HUES64 (cell line): ENCODE data around the gene LRP3.
"Not testable (repeated sequence)": the region's sequence is repeated elsewhere in the genome, so short reads cannot be mapped to it uniquely, and the experiment has no call there.

Experiments
- H3K27ac ChIP-seq: 2 replicates; pipeline ENCODE4 v1.7.0; 2013; ENCODE audit warnings: low read depth, low read length, inconsistent platforms
- H3K27me3 ChIP-seq: 2 replicates; pipeline ENCODE4 v1.6.1; 2013; ENCODE audit warnings: mild to moderate bottlenecking, low read length; ENCODE audit not compliant: insufficient read depth
- H3K36me3 ChIP-seq: 2 replicates; pipeline ENCODE4 v1.6.1; 2013; ENCODE audit warnings: mild to moderate bottlenecking, low read length; ENCODE audit not compliant: insufficient read depth
- H3K4me1 ChIP-seq: 2 replicates; pipeline ENCODE4 v1.6.1; 2013; ENCODE audit warnings: mild to moderate bottlenecking, low read length, moderate library complexity; ENCODE audit not compliant: insufficient read depth
- H3K4me3 ChIP-seq: 2 replicates; pipeline ENCODE4 v1.5.1; 2013; ENCODE audit warnings: mild to moderate bottlenecking, low read length, moderate library complexity
- H3K9ac ChIP-seq: 2 replicates; pipeline ENCODE4 v1.6.1; 2013; ENCODE audit warnings: mild to moderate bottlenecking, low read depth, low read length
- H3K9me3 ChIP-seq: 2 replicates; pipeline ENCODE4 v1.6.1; 2013; ENCODE audit warnings: low read depth, low read length; ENCODE audit not compliant: insufficient read depth
- WGBS: fragments of 150-250, 120-280 bp; methylation state at CpG from one replicate; pipeline ENCODE4 v1.1.7; 2013; ENCODE audit warnings: missing lambda C conversion rate; 5-methylcytosine and 5-hydroxymethylcytosine counted together

Gene LRP3

GRCh38 chr19:33159893-33160292 lies 34.2 kb upstream of the LRP3 start:
- 92% methylated on average over 8 of the region's 8 CpGs for WGBS
- no peaks in the 10 kb centered on the region for H3K9me3 ChIP-seq
- no peaks in the 10 kb centered on the region for H3K27me3 ChIP-seq
- no peaks in the 10 kb centered on the region for H3K4me1 ChIP-seq
- H3K36me3 ChIP-seq = no peaks in the 10 kb centered on the region
- no peak overlapping the region for H3K27ac ChIP-seq
- no peak overlapping the region for H3K9ac ChIP-seq
- H3K4me3 ChIP-seq = no peak overlapping the region

- Histone ChIP-seq H3K4me1 (no peaks in the 10 kb centered on the region), H3K9me3 (no peaks in the 10 kb centered on the region), H3K27ac (no peak overlapping the region), H3K4me3 (no peak overlapping the region), H3K27me3 (no peaks in the 10 kb centered on the region), H3K9ac (no peak overlapping the region), H3K36me3 (no peaks in the 10 kb centered on the region)
- WGBS = 98% methylated on average over 4 of the region's 4 CpGs
These were observed 32.9 kb upstream of the LRP3 start for GRCh38 chr19:33161201-33161600.

GRCh38 chr19:33163481-33163880 lies 30.6 kb upstream of the LRP3 start:
- H3K4me1 ChIP-seq = no peaks in the 10 kb centered on the region
- no peak overlapping the region for H3K9ac ChIP-seq
- peaks cover 3% of the 10 kb centered on the region; the same call in 1 of the 2 replicates for H3K9me3 ChIP-seq
- WGBS = 92% methylated on average over 6 of the region's 6 CpGs
- H3K36me3 ChIP-seq = no peaks in the 10 kb centered on the region
- H3K27ac ChIP-seq = no peak overlapping the region
- no peaks in the 10 kb centered on the region for H3K27me3 ChIP-seq
- H3K4me3 ChIP-seq = no peak overlapping the region

- H3K9me3 ChIP-seq, H3K27ac ChIP-seq, H3K36me3 ChIP-seq, H3K27me3 ChIP-seq, H3K4me3 ChIP-seq, H3K4me1 ChIP-seq, H3K9ac ChIP-seq: not testable (repeated sequence)
- 74% methylated on average over 6 of the region's 6 CpGs for WGBS
These were observed 28.1 kb upstream of the LRP3 start for GRCh38 chr19:33166037-33166436.

GRCh38 chr19:33167438-33167837 lies 26.7 kb upstream of the LRP3 start:
- Histone ChIP-seq H3K9ac (no peak overlapping the region), H3K4me1 (no peaks in the 10 kb centered on the region), H3K9me3 (peaks cover 3% of the 10 kb centered on the region; the same call in 1 of the 2 replicates), H3K4me3 (no peak overlapping the region), H3K27ac (no peak overlapping the region), H3K36me3 (no peaks in the 10 kb centered on the region), H3K27me3 (no peaks in the 10 kb centered on the region)
- WGBS = 100% methylated on average over 1 of the region's 1 CpG

- H3K4me1 ChIP-seq = no peaks in the 10 kb centered on the region; the same call in 1 of the 2 replicates
- no peaks in the 10 kb centered on the region for H3K36me3 ChIP-seq
- peaks cover 3% of the 10 kb centered on the region; the same call in 1 of the 2 replicates for H3K9me3 ChIP-seq
- WGBS = 80% methylated on average over 1 of the region's 1 CpG
- H3K27ac ChIP-seq = no peak overlapping the region
- no peak overlapping the region for H3K9ac ChIP-seq
- H3K4me3 ChIP-seq = no peak overlapping the region
- H3K27me3 ChIP-seq = no peaks in the 10 kb centered on the region
These were observed 25.6 kb upstream of the LRP3 start for GRCh38 chr19:33168528-33168927.

GRCh38 chr19:33171222-33171795 lies 22.8 kb upstream of the LRP3 start:
- H3K4me1 ChIP-seq = no peaks in the 10 kb centered on the region; the same call in 1 of the 2 replicates
- H3K27me3 ChIP-seq = no peaks in the 10 kb centered on the region
- no peak overlapping the region for H3K27ac ChIP-seq
- H3K9me3 ChIP-seq = peaks cover 3% of the 10 kb centered on the region; the same call in 1 of the 2 replicates
- no peak overlapping the region for H3K4me3 ChIP-seq
- H3K9ac ChIP-seq = no peak overlapping the region
- no peaks in the 10 kb centered on the region for H3K36me3 ChIP-seq
- 95% methylated on average over 1 of the region's 1 CpG for WGBS

- Histone ChIP-seq H3K36me3 (no peaks in the 10 kb centered on the region), H3K9me3 (peaks cover 3% of the 10 kb centered on the region; the same call in 1 of the 2 replicates), H3K27ac (no peak overlapping the region), H3K4me1 (no peaks in the 10 kb centered on the region; the same call in 1 of the 2 replicates), H3K4me3 (no peak overlapping the region), H3K9ac (no peak overlapping the region), H3K27me3 (no peaks in the 10 kb centered on the region)
- 96% methylated on average over 6 of the region's 6 CpGs for WGBS
These were observed 22.2 kb upstream of the LRP3 start for GRCh38 chr19:33171916-33172359.

- Histone ChIP-seq H3K9me3 (no peaks in the 10 kb centered on the region), H3K9ac (no peak overlapping the region), H3K4me1 (no peaks in the 10 kb centered on the region; the same call in 1 of the 2 replicates), H3K4me3 (no peak overlapping the region), H3K36me3 (no peaks in the 10 kb centered on the region), H3K27me3 (peaks cover 6% of the 10 kb centered on the region; the same call in 1 of the 2 replicates), H3K27ac (no peak overlapping the region)
- 95% methylated on average over 5 of the region's 5 CpGs for WGBS
These were observed 19.9 kb upstream of the LRP3 start for GRCh38 chr19:33174186-33174585.

- 96% methylated on average over 10 of the region's 10 CpGs for WGBS
- Histone ChIP-seq H3K9ac (no peak overlapping the region), H3K4me3 (0 out of 2 replicates have a peak overlapping the region, but pooled peaks have one; percentile 84), H3K4me1 (no peaks in the 10 kb centered on the region; the same call in 1 of the 2 replicates), H3K27me3 (peaks cover 6% of the 10 kb centered on the region; the same call in 1 of the 2 replicates), H3K36me3 (no peaks in the 10 kb centered on the region), H3K27ac (no peak overlapping the region), H3K9me3 (no peaks in the 10 kb centered on the region)
These were observed 18.9 kb upstream of the LRP3 start for GRCh38 chr19:33175156-33175782.

GRCh38 chr19:33175886-33176669 lies 18.1 kb upstream of the LRP3 start:
- peak overlapping the region; percentile 82 for H3K9ac ChIP-seq
- 26% methylated on average over 25 of the region's 25 CpGs for WGBS
- H3K27ac ChIP-seq = peak overlapping the region; percentile 70
- H3K4me3 ChIP-seq = peak overlapping the region; percentile 84
- no peaks in the 10 kb centered on the region for H3K9me3 ChIP-seq
- no peaks in the 10 kb centered on the region for H3K36me3 ChIP-seq
- H3K27me3 ChIP-seq = peaks cover 6% of the 10 kb centered on the region; the same call in 1 of the 2 replicates
- no peaks in the 10 kb centered on the region; the same call in 1 of the 2 replicates for H3K4me1 ChIP-seq
